ENCODE results near the gene S100A5. TPM values are rescaled to one million over a fixed set of nuclear protein-coding genes. Genes with fewer than 3 reads are reported as not detected.

The S100A5 gene
- total RNA-seq, 1 donor from 2014 or later: not detected

- H3K4me1 Mint-ChIP-seq (ENCODE audit: unreplicated experiment): peaks cover 26% of the 10 kb centered on the region
- peaks cover 14% of the 10 kb centered on the region for H3K27me3 Mint-ChIP-seq (ENCODE audit: unreplicated experiment)
- H3K36me3 Mint-ChIP-seq (ENCODE audit: low read depth, unreplicated experiment): no peaks in the 10 kb centered on the region
- H3K27ac Mint-ChIP-seq (ENCODE audit: unreplicated experiment): peak overlapping the region; percentile 34
- no peaks in the 10 kb centered on the region for H3K9me3 Mint-ChIP-seq (ENCODE audit: unreplicated experiment)
- no peak for TF ChIP-seq CTCF (IDR thresholded peaks at IDR 0.05; ENCODE audit: unreplicated experiment)
- no peak for DNase-seq (ENCODE audit: low spot score)
- H3K4me3 Mint-ChIP-seq (ENCODE audit: unreplicated experiment): no peak overlapping the region
These were observed 31.0 kb upstream of the S100A5 start for GRCh38 chr1:153571706-153572105.

- DNase-seq (ENCODE audit: low spot score): no peak
- no peak for TF ChIP-seq CTCF (IDR thresholded peaks at IDR 0.05; ENCODE audit: unreplicated experiment)
- Mint-ChIP-seq H3K27ac (ENCODE audit: unreplicated experiment) (no peak overlapping the region), H3K4me3 (ENCODE audit: unreplicated experiment) (no peak overlapping the region), H3K9me3 (ENCODE audit: unreplicated experiment) (no peaks in the 10 kb centered on the region), H3K27me3 (ENCODE audit: unreplicated experiment) (peaks cover 15% of the 10 kb centered on the region), H3K36me3 (ENCODE audit: low read depth, unreplicated experiment) (no peaks in the 10 kb centered on the region), H3K4me1 (ENCODE audit: unreplicated experiment) (peaks cover 32% of the 10 kb centered on the region)
These were observed 30.1 kb upstream of the S100A5 start for GRCh38 chr1:153570874-153571273.

GRCh38 chr1:153569465-153569864, 28.7 kb upstream of the S100A5 start:
- Mint-ChIP-seq H3K9me3 (ENCODE audit: unreplicated experiment) (no peaks in the 10 kb centered on the region), H3K4me1 (ENCODE audit: unreplicated experiment) (peaks cover 35% of the 10 kb centered on the region), H3K36me3 (ENCODE audit: low read depth, unreplicated experiment) (no peaks in the 10 kb centered on the region), H3K27ac (ENCODE audit: unreplicated experiment) (no peak overlapping the region), H3K4me3 (ENCODE audit: unreplicated experiment) (no peak overlapping the region), H3K27me3 (ENCODE audit: unreplicated experiment) (peaks cover 19% of the 10 kb centered on the region)
- TF ChIP-seq CTCF (IDR thresholded peaks at IDR 0.05; ENCODE audit: unreplicated experiment): no peak
- no peak for DNase-seq (ENCODE audit: low spot score)

GRCh38 chr1:153568367-153569099, 27.8 kb upstream of the S100A5 start:
- TF ChIP-seq CTCF (IDR thresholded peaks at IDR 0.05; ENCODE audit: unreplicated experiment): peak; percentile 100
- no peaks in the 10 kb centered on the region for H3K9me3 Mint-ChIP-seq (ENCODE audit: unreplicated experiment)
- no peaks in the 10 kb centered on the region for H3K36me3 Mint-ChIP-seq (ENCODE audit: low read depth, unreplicated experiment)
- H3K27ac Mint-ChIP-seq (ENCODE audit: unreplicated experiment): peak overlapping the region; percentile 36
- peaks cover 35% of the 10 kb centered on the region for H3K4me1 Mint-ChIP-seq (ENCODE audit: unreplicated experiment)
- peak; percentile 91 for DNase-seq (ENCODE audit: low spot score)
- H3K27me3 Mint-ChIP-seq (ENCODE audit: unreplicated experiment): peaks cover 19% of the 10 kb centered on the region
- H3K4me3 Mint-ChIP-seq (ENCODE audit: unreplicated experiment): no peak overlapping the region

- Mint-ChIP-seq H3K27me3 (ENCODE audit: unreplicated experiment) (peaks cover 19% of the 10 kb centered on the region), H3K9me3 (ENCODE audit: unreplicated experiment) (no peaks in the 10 kb centered on the region), H3K36me3 (ENCODE audit: low read depth, unreplicated experiment) (no peaks in the 10 kb centered on the region), H3K27ac (ENCODE audit: unreplicated experiment) (peak overlapping the region; percentile 45), H3K4me3 (ENCODE audit: unreplicated experiment) (no peak overlapping the region), H3K4me1 (ENCODE audit: unreplicated experiment) (peaks cover 35% of the 10 kb centered on the region)
- TF ChIP-seq CTCF (IDR thresholded peaks at IDR 0.05; ENCODE audit: unreplicated experiment): no peak
- no peak for DNase-seq (ENCODE audit: low spot score)
These were observed 27.1 kb upstream of the S100A5 start for GRCh38 chr1:153567621-153568366.

Measured in endothelial cell (in vitro differentiated cells).